GM21619 (cell line): Measurements from ENCODE around the gene SAMD11.

Experiments
- ATAC-seq: cut with Tn5 transposase; IDR thresholded peaks from one replicate; pipeline ENCODE4 v1.9.1; 2021; ENCODE audit not compliant: unreplicated experiment

SAMD11 gene

GRCh38 chr1:931380-932172 is 7.9 kb downstream of the SAMD11 start:
- no peak for ATAC-seq

- no peak for ATAC-seq
Measured at GRCh38 chr1:932173-932510, 8.4 kb downstream of the SAMD11 start.

- ATAC-seq = no peak
Measured at GRCh38 chr1:932776-933602, 9.3 kb downstream of the SAMD11 start.

- ATAC-seq = no peak
Measured at GRCh38 chr1:933603-933940, 9.8 kb downstream of the SAMD11 start.

- no peak for ATAC-seq
Measured at GRCh38 chr1:934991-935750, 11.4 kb downstream of the SAMD11 start.

- no peak for ATAC-seq
Measured at GRCh38 chr1:935751-936231, 12.1 kb downstream of the SAMD11 start.

- no peak for ATAC-seq
Measured at GRCh38 chr1:936348-937264, 12.9 kb downstream of the SAMD11 start.

- no peak for ATAC-seq
Measured at GRCh38 chr1:937521-937920, 13.8 kb downstream of the SAMD11 start.

GRCh38 chr1:938088-938683 is 14.5 kb downstream of the SAMD11 start:
- no peak for ATAC-seq

GRCh38 chr1:938711-939489 is 15.2 kb downstream of the SAMD11 start:
- no peak for ATAC-seq

GRCh38 chr1:939511-940106 is 15.9 kb downstream of the SAMD11 start:
- ATAC-seq = no peak

GRCh38 chr1:940107-941014 is 16.6 kb downstream of the SAMD11 start:
- no peak for ATAC-seq

GRCh38 chr1:941015-941587 is 17.4 kb downstream of the SAMD11 start:
- ATAC-seq = no peak

GRCh38 chr1:941588-942383 is 18.1 kb downstream of the SAMD11 start:
- no peak for ATAC-seq

GRCh38 chr1:942411-942821 is 18.7 kb downstream of the SAMD11 start:
- ATAC-seq = no peak

- no peak for ATAC-seq
Measured at GRCh38 chr1:942864-943533, 19.3 kb downstream of the SAMD11 start.
